H1 (cell line): ENCODE results near the gene FGFR2. TPM values are rescaled to one million over a fixed set of nuclear protein-coding genes. Genes with fewer than 3 reads are reported as not detected.

Experiments used
- CTCF ChIA-PET: fragments of 300-600 bp; sonication (Branson Sonifier 250); formaldehyde crosslinking; loops from one replicate; lab custom pipeline; 2021; ENCODE audit not compliant: partially characterized antibody; lab: Charles Lee
- POLR2A ChIA-PET: fragments of 300-600 bp; sonication (Branson Sonifier 250); formaldehyde crosslinking; loops from one replicate; lab custom pipeline; 2021; ENCODE audit warnings: inconsistent platforms; ENCODE audit not compliant: partially characterized antibody; lab: Charles Lee
- DNase-seq, 2 experiments: peaks; one replicate each; pipeline versions ENCODE4 v3.0.0 to v3.0.0-alpha.2; 2010 to 2022; ENCODE audit warnings: low spot score in 2 of 2, low read depth in 1 of 2, mixed read lengths in 1 of 2
- FAIRE-seq: peaks from 2 replicates; lab custom pipeline; 2011; peaks lifted over from hg19 to GRCh38; lab: Jason Lieb, UNC
- H2AFZ ChIP-seq: 2 replicates; pipeline ENCODE4 v1.8.1; 2012; ENCODE audit warnings: low read length, inconsistent platforms
- H2AK5ac ChIP-seq: 2 replicates; pipeline ENCODE4 v1.6.1; 2013; ENCODE audit warnings: low read depth, low read length
- H2BK120ac ChIP-seq: replicated peaks from 2 replicates; pipeline ENCODE3; 2013; ENCODE audit warnings: low read depth, low read length, inconsistent platforms
- H2BK12ac ChIP-seq: 2 replicates; pipeline ENCODE4 v1.6.1; 2013; ENCODE audit warnings: low read depth, low read length
- H2BK15ac ChIP-seq: 2 replicates; pipeline ENCODE4 v1.6.1; 2013; ENCODE audit warnings: low read length
- H2BK20ac ChIP-seq: 2 replicates; pipeline ENCODE4 v1.6.1; 2013; ENCODE audit warnings: low read length
- H2BK5ac ChIP-seq: 2 replicates; pipeline ENCODE4 v1.6.1; 2013; ENCODE audit warnings: low read depth, low read length
- H3K14ac ChIP-seq: 2 replicates; pipeline ENCODE4 v1.6.1; 2013; ENCODE audit warnings: inconsistent platforms; ENCODE audit not compliant: insufficient read length
- H3K18ac ChIP-seq: 2 replicates; pipeline ENCODE4 v1.6.1; 2013; ENCODE audit warnings: low read length; ENCODE audit errors: extremely low read depth
- H3K23ac ChIP-seq: 2 replicates; pipeline ENCODE4 v1.6.1; 2013; ENCODE audit warnings: inconsistent platforms; ENCODE audit not compliant: insufficient read length
- H3K23me2 ChIP-seq: 2 replicates; pipeline ENCODE4 v1.6.1; 2013; ENCODE audit warnings: low read depth, low read length
- H3K27ac ChIP-seq: 2 replicates; pipeline ENCODE4 v1.6.1; 2011; ENCODE audit warnings: low read depth, low read length, inconsistent platforms
- H3K27me3 ChIP-seq, 4 experiments: replicated peaks in 1 of 4; 1 replicate in 1 of 4; 2 replicates in 3 of 4; pipeline versions ENCODE4 v1.6.1 to v1.8.1; 2011 to 2013; ENCODE audit warnings: low read length in 3 of 4, mild to moderate bottlenecking in 3 of 4, inconsistent platforms in 2 of 4, mixed read lengths in 2 of 4, moderate library complexity in 1 of 4; ENCODE audit not compliant: control insufficient read depth in 3 of 4, insufficient read depth in 3 of 4; ENCODE audit errors: extremely low read depth in 1 of 4
- H3K36me3 ChIP-seq, 4 experiments: 2 replicates each; pipeline versions ENCODE4 v1.6.1 to v1.8.1; 2011 to 2013; ENCODE audit warnings: mild to moderate bottlenecking in 4 of 4, low read length in 3 of 4, moderate library complexity in 2 of 4, control low read depth in 1 of 4, inconsistent platforms in 1 of 4; ENCODE audit not compliant: insufficient read depth in 4 of 4, control insufficient read depth in 2 of 4
- H3K4ac ChIP-seq: replicated peaks from 2 replicates; pipeline ENCODE3; 2013; ENCODE audit warnings: low read length, low read depth, mixed read lengths, inconsistent platforms; ENCODE audit not compliant: insufficient read length
- H3K4me1 ChIP-seq, 4 experiments: replicated peaks in 1 of 4; 1 replicate in 1 of 4; 2 replicates in 3 of 4; pipeline versions ENCODE4 v1.6.1 to v1.8.1; 2011 to 2013; ENCODE audit warnings: low read length in 3 of 4, inconsistent platforms in 2 of 4, mixed read lengths in 1 of 4; ENCODE audit not compliant: insufficient read depth in 4 of 4, control insufficient read depth in 3 of 4
- H3K4me2 ChIP-seq, 2 experiments: 2 replicates each; pipeline versions ENCODE4 v1.6.1 to v1.8.1; 2011 to 2013; ENCODE audit warnings: low read depth in 2 of 2, low read length in 2 of 2, control low read depth in 1 of 2, inconsistent platforms in 1 of 2, mild to moderate bottlenecking in 1 of 2; ENCODE audit not compliant: insufficient read depth in 1 of 2
- H3K4me3 ChIP-seq, 4 experiments: fragments of 200-600, 300-600 bp in 1 of 4; sonication (generic), shearing (Covaris generic), sonication (Bioruptor Twin) in 1 of 4; 2 replicates each; pipeline versions ENCODE4 v1.5.1 to v1.8.1; 2011 to 2016; ENCODE audit warnings: low read length in 4 of 4, low read depth in 3 of 4, control low read depth in 2 of 4, inconsistent platforms in 2 of 4, mild to moderate bottlenecking in 2 of 4, mixed read lengths in 1 of 4, moderate library complexity in 1 of 4; ENCODE audit not compliant: insufficient read depth in 2 of 4; ENCODE audit errors: extremely low read depth in 1 of 4
- H3K56ac ChIP-seq: replicated peaks from 2 replicates; pipeline ENCODE3; 2013; ENCODE audit warnings: low read depth, mild to moderate bottlenecking, mixed read lengths, low read length, inconsistent platforms; ENCODE audit not compliant: insufficient read length
- H3K79me1 ChIP-seq: 2 replicates; pipeline ENCODE4 v1.6.1; 2013; ENCODE audit warnings: low read depth, low read length, control low read depth
- H3K79me2 ChIP-seq, 2 experiments: 2 replicates each; pipeline versions ENCODE4 v1.6.1 to v1.8.1; 2012 to 2013; ENCODE audit warnings: low read length in 2 of 2, mild to moderate bottlenecking in 2 of 2, inconsistent platforms in 1 of 2; ENCODE audit not compliant: insufficient read depth in 2 of 2, control insufficient read depth in 1 of 2
- H3K9ac ChIP-seq, 4 experiments: replicated peaks in 1 of 4; 1 replicate in 1 of 4; 2 replicates in 3 of 4; pipeline versions ENCODE4 v1.6.1 to v1.8.1; 2011 to 2013; ENCODE audit warnings: low read depth in 3 of 4, low read length in 3 of 4, control low read depth in 2 of 4, mild to moderate bottlenecking in 2 of 4, moderate library complexity in 2 of 4, inconsistent platforms in 1 of 4; ENCODE audit errors: extremely low read depth in 1 of 4
- H3K9me3 ChIP-seq, 2 experiments: 2 replicates each; pipeline versions ENCODE4 v1.6.1 to v1.8.1; 2012 to 2013; ENCODE audit warnings: mild to moderate bottlenecking in 2 of 2, moderate library complexity in 2 of 2, control low read depth in 1 of 2, inconsistent platforms in 1 of 2, low read depth in 1 of 2, low read length in 1 of 2, mixed read lengths in 1 of 2; ENCODE audit not compliant: insufficient read depth in 2 of 2
- H4K20me1 ChIP-seq, 2 experiments: replicated peaks in 1 of 2; 2 replicates each; pipeline versions ENCODE3 to v1.8.1; 2011 to 2013; ENCODE audit warnings: inconsistent platforms in 2 of 2, low read length in 2 of 2, mild to moderate bottlenecking in 1 of 2; ENCODE audit not compliant: insufficient read depth in 2 of 2, control insufficient read depth in 1 of 2
- H4K5ac ChIP-seq: 2 replicates; pipeline ENCODE4 v1.6.1; 2013; ENCODE audit warnings: low read length, low read depth, mixed read lengths, inconsistent platforms; ENCODE audit not compliant: insufficient read length
- H4K8ac ChIP-seq: 2 replicates; pipeline ENCODE4 v1.8.0; 2013; ENCODE audit warnings: mild to moderate bottlenecking, moderate library complexity, low read length, inconsistent platforms; ENCODE audit not compliant: insufficient read depth; ENCODE audit errors: extremely low read depth
- H4K91ac ChIP-seq: replicated peaks from 2 replicates; pipeline ENCODE3; 2013; ENCODE audit warnings: low read length, mixed read lengths, inconsistent platforms; ENCODE audit not compliant: insufficient read length
- NANOG ChIP-seq: IDR thresholded peaks from 2 replicates; pipeline ENCODE4 v1.6.1; 2011; ENCODE audit warnings: low read length, low read depth, mild to moderate bottlenecking, inconsistent platforms; ENCODE audit not compliant: insufficient read depth, poor library complexity, severe bottlenecking
- SRF ChIP-seq: IDR thresholded peaks from 2 replicates; pipeline ENCODE4 v1.6.1; 2011; ENCODE audit warnings: mild to moderate bottlenecking, low read depth, low read length, moderate library complexity
- whole genome bisulfite sequencing, 2 experiments: shearing (Covaris generic) in 1 of 2; methylation state at CpG; one replicate each; pipeline versions ENCODE4 v1.1.6 to v1.1.7; 2013 to 2015; ENCODE audit warnings: low lambda C conversion rate in 2 of 2, mixed read lengths in 2 of 2, inconsistent platforms in 1 of 2, low coverage in 1 of 2, missing lambda C conversion rate in 1 of 2; ENCODE audit not compliant: insufficient replicate concordance in 2 of 2, insufficient coverage in 1 of 2, insufficient read length in 1 of 2; ENCODE audit errors: extremely low coverage in 1 of 2, missing lambda C conversion rate in 1 of 2; 5-methylcytosine and 5-hydroxymethylcytosine counted together
- polyA plus RNA-seq, 7 experiments: library from polyadenylated mRNA; depleted of rRNA in 3 of 7; stranded (reverse) in 5 of 7; unstranded in 2 of 7; fragments of >200 nt in 5 of 7; fragments of 200-250 nt in 2 of 7; gene quantifications; 1 replicate in 5 of 7; 2 replicates in 1 of 7; 4 replicates in 1 of 7; pipeline versions ENCODE4 v1.2.1 to v1.2.3, GENCODE V29; 2011 to 2013; ENCODE audit warnings: missing spikeins in 2 of 7, mixed read lengths in 2 of 7
- total RNA-seq: library from RNA; stranded (reverse); fragmentation: NEBNext Ultra II Directional; extraction: Animal tissue kit (Norgen Biotek cat#: 25700); gene quantifications from 2 replicates; pipeline ENCODE4 v1.2.1, GENCODE V29; 2021

Gene FGFR2
- total and polyA plus RNA-seq, 2 of the 8 experiments (the other 6 are each of a cell fraction or from before 2014, with no cell fraction given) = 50.2 to 81.2 TPM

DNA sequence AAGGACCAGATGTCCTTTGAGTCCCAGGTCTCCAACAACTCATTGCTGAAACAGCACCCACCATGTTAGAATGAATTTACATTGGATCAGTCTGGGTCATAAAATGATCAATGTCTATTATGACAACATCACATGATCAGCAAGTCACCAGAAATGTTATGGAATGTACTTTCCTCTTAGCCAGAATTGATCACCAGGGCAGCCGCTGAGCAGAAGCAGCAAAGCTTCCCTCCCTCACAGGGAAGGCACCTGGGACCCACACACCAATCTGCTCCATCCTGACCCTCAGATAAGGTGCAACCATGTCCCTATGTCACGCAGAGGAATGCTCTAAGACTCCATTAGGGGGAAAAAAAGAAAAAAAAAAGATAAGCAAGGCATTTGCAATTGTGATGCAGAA is 30.0 kb downstream of the FGFR2 start:
- Histone ChIP-seq H4K91ac (no peak overlapping the region), H2BK20ac (no peak overlapping the region), H3K9ac (no peak overlapping the region), H3K79me1 (peaks cover 22% of the 10 kb centered on the region), H4K5ac (no peak overlapping the region), H2BK12ac (no peak overlapping the region), H3K4me2 (no peak overlapping the region; a peak in 1 of 4 replicates), H3K56ac (no peak overlapping the region), H2AK5ac (no peak overlapping the region), H3K4ac (no peak overlapping the region), H3K36me3 (peaks cover 8 to 38% (median 12%) of the 10 kb centered on the region in 4 experiments; a peak in 6 of 8 replicates), H3K18ac (no peak overlapping the region), H4K8ac (no peak overlapping the region), H2AFZ (no peak overlapping the region), H2BK5ac (no peak overlapping the region), H4K20me1 (peaks cover 32 to 48% of the 10 kb centered on the region in 2 experiments), H2BK120ac (no peak overlapping the region), H3K4me3 (no peak overlapping the region), H3K14ac (no peak overlapping the region), H3K79me2 (peaks cover 63 to 100% of the 10 kb centered on the region in 2 experiments), H3K4me1 (peaks cover 6 to 35% (median 18%) of the 10 kb centered on the region in 4 experiments; a peak in 6 of 7 replicates), H3K27ac (no peak overlapping the region), H2BK15ac (no peak overlapping the region), H3K9me3 (no peaks in the 10 kb centered on the region), H3K27me3 (no peaks in the 10 kb centered on the region), H3K23ac (no peak overlapping the region), H3K23me2 (no peaks in the 10 kb centered on the region)
- no peak for FAIRE-seq
- WGBS, 2 experiments = 89% methylated on average over 2 of the region's 2 CpGs; no CpG with 5 or more reads in 1 of the 2 experiments
- ChIA-PET CTCF (interaction anchor here (0.7 to 1.9 kb wide), 3 partner anchors 66 to 97 kb away, joined by 3 to 4 read pairs (median 3); no protein-coding TSS in a partner anchor), POLR2A (interaction anchor here (1.0 to 3.7 kb wide), 3 partner anchors 13 to 37 kb away, joined by 3 to 9 read pairs (median 5); no protein-coding TSS in a partner anchor)
- no peak for TF ChIP-seq SRF
- no peak for TF ChIP-seq NANOG
- no peak for DNase-seq
